ENCODE data around the gene TLE6. TPM values are rescaled to one million over a fixed set of nuclear protein-coding genes. Genes with fewer than 3 reads are reported as not detected.
"Not testable (repeated sequence)": the region's sequence is repeated elsewhere in the genome, so short reads cannot be mapped to it uniquely, and the experiment has no call there.

The TLE6 gene
- polyA plus RNA-seq, 1 donor from 2014 or later, result 5.7 TPM

DNA sequence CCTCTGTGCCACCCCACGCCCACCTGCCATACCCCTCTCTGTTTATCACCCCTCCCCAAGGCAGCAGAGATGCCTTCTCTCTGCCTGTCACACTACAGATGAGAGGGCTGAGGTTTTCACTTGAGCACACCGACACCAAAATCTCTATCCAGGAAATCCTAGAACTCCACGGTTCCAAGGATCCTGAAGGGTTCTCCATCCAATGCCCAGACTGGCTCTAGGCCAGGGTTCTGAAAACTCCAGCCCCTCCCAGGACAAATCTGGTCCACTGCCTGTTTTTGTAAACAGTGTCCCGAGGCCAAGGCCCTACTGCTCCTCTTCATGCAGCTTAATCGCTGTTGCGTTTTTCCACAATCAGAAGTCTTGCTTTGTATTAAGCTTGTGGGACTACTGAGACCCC lies 31.6 kb downstream of the TLE6 start:
- no peaks in the 10 kb centered on the region for H4K20me1 ChIP-seq (ENCODE audit: insufficient read depth)
- no peaks in the 10 kb centered on the region for H3K9me2 ChIP-seq (ENCODE audit: insufficient read depth, low read length)
- TF ChIP-seq MXI1 (conservative IDR thresholded peaks at IDR 0.05; ENCODE audit: poor library complexity, severe bottlenecking), result no peak
- TF ChIP-seq EZH2 (IDR thresholded peaks at IDR 0.05; ENCODE audit: borderline replicate concordance, insufficient read depth, low read length, poor library complexity, severe bottlenecking), result no peak
- no peak for TF ChIP-seq RAD21 (conservative IDR thresholded peaks at IDR 0.05)
- no peak for TF ChIP-seq POLR2AphosphoS5 (IDR thresholded peaks at IDR 0.05)
- TF ChIP-seq SMC3 (conservative IDR thresholded peaks at IDR 0.05; ENCODE audit: poor library complexity), result no peak
- TF ChIP-seq, protein P1, sequence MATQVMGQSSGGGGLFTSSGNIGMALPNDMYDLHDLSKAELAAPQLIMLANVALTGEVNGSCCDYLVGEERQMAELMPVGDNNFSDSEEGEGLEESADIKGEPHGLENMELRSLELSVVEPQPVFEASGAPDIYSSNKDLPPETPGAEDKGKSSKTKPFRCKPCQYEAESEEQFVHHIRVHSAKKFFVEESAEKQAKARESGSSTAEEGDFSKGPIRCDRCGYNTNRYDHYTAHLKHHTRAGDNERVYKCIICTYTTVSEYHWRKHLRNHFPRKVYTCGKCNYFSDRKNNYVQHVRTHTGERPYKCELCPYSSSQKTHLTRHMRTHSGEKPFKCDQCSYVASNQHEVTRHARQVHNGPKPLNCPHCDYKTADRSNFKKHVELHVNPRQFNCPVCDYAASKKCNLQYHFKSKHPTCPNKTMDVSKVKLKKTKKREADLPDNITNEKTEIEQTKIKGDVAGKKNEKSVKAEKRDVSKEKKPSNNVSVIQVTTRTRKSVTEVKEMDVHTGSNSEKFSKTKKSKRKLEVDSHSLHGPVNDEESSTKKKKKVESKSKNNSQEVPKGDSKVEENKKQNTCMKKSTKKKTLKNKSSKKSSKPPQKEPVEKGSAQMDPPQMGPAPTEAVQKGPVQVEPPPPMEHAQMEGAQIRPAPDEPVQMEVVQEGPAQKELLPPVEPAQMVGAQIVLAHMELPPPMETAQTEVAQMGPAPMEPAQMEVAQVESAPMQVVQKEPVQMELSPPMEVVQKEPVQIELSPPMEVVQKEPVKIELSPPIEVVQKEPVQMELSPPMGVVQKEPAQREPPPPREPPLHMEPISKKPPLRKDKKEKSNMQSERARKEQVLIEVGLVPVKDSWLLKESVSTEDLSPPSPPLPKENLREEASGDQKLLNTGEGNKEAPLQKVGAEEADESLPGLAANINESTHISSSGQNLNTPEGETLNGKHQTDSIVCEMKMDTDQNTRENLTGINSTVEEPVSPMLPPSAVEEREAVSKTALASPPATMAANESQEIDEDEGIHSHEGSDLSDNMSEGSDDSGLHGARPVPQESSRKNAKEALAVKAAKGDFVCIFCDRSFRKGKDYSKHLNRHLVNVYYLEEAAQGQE (IDR thresholded peaks at IDR 0.05; ENCODE audit: borderline replicate concordance), result no peak
- no peak for TF ChIP-seq TAF1 (IDR thresholded peaks at IDR 0.05; ENCODE audit: low read depth)
- TF ChIP-seq CTCF (IDR thresholded peaks at IDR 0.05; ENCODE audit: poor library complexity, severe bottlenecking), result no peak
- TF ChIP-seq EP300 (conservative IDR thresholded peaks at IDR 0.05; ENCODE audit: poor library complexity, severe bottlenecking), result no peak
- no peaks in the 10 kb centered on the region for H3F3A ChIP-seq (ENCODE audit: insufficient read depth, low read length, poor library complexity, severe bottlenecking)
- H3K9ac ChIP-seq (ENCODE audit: low read length), result no peak overlapping the region
- no peak overlapping the region for H3K4me2 ChIP-seq (ENCODE audit: low read length)
- H3K79me2 ChIP-seq (replicated peaks; ENCODE audit: insufficient read depth, low read length), result no peaks in the 10 kb centered on the region
- H3K36me3 ChIP-seq (ENCODE audit: insufficient read depth, low read length), result no peaks in the 10 kb centered on the region
- no peak overlapping the region for H3K4me3 ChIP-seq (ENCODE audit: low read length)
- H3K27me3 ChIP-seq (ENCODE audit: insufficient read depth, low read depth, low read length), result peaks cover 7% of the 10 kb centered on the region
- H3K27ac ChIP-seq (ENCODE audit: low read length), result no peak overlapping the region
- no peak overlapping the region for H2AFZ ChIP-seq (ENCODE audit: low read depth, low read length)
- H3K9me3 ChIP-seq (ENCODE audit: low read length), result no peaks in the 10 kb centered on the region

- Histone ChIP-seq H3K36me3 (ENCODE audit: insufficient read depth, low read length) (no peaks in the 10 kb centered on the region), H3K9me3 (ENCODE audit: low read length) (no peaks in the 10 kb centered on the region), H3F3A (ENCODE audit: insufficient read depth, low read length, poor library complexity, severe bottlenecking) (no peaks in the 10 kb centered on the region), H3K4me3 (ENCODE audit: low read length) (no peak overlapping the region), H2AFZ (ENCODE audit: low read depth, low read length) (no peak overlapping the region), H3K9me2 (ENCODE audit: insufficient read depth, low read length) (no peaks in the 10 kb centered on the region), H3K27ac (ENCODE audit: low read length) (no peak overlapping the region), H3K79me2 (replicated peaks; ENCODE audit: insufficient read depth, low read length) (no peaks in the 10 kb centered on the region), H3K4me2 (ENCODE audit: low read length) (no peak overlapping the region), H3K9ac (ENCODE audit: low read length) (no peak overlapping the region), H3K27me3 (ENCODE audit: insufficient read depth, low read depth, low read length) (peaks cover 3% of the 10 kb centered on the region), H4K20me1 (ENCODE audit: insufficient read depth) (no peaks in the 10 kb centered on the region)
- TF ChIP-seq POLR2AphosphoS5 (IDR thresholded peaks at IDR 0.05) (no peak), EZH2 (IDR thresholded peaks at IDR 0.05; ENCODE audit: borderline replicate concordance, insufficient read depth, low read length, poor library complexity, severe bottlenecking) (no peak), RAD21 (conservative IDR thresholded peaks at IDR 0.05) (no peak), MXI1 (conservative IDR thresholded peaks at IDR 0.05; ENCODE audit: poor library complexity, severe bottlenecking) (no peak), CTCF (IDR thresholded peaks at IDR 0.05; ENCODE audit: poor library complexity, severe bottlenecking) (no peak), TAF1 (IDR thresholded peaks at IDR 0.05; ENCODE audit: low read depth) (no peak), EP300 (conservative IDR thresholded peaks at IDR 0.05; ENCODE audit: poor library complexity, severe bottlenecking) (no peak), SMC3 (conservative IDR thresholded peaks at IDR 0.05; ENCODE audit: poor library complexity) (no peak)
- TF ChIP-seq, protein P1 (IDR thresholded peaks at IDR 0.05; ENCODE audit: borderline replicate concordance), result no peak
These were observed 33.5 kb downstream of the TLE6 start for GRCh38 chr19:3010871-3011270.

DNA sequence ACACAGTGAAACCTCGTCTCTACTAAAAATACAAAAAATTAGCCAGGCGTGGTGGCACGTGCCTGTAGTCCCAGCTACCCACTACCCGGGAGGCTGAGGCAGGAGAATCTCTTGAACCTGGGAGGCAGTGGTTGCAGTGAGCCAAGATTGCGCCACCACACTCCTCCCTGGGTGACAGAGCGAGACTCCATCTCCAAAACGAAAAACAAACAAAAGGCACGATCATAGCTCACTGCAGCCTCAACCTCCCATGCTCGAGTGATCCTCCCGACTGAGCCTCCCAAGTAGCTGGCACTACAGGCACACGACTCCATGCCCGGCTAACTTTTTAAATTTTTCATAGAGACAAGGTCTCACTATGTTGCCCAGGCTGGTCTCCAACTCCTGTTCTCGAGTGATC lies 34.7 kb downstream of the TLE6 start:
- not testable (repeated sequence) for H3K4me2 ChIP-seq (ENCODE audit: low read length); H3K36me3 ChIP-seq (ENCODE audit: insufficient read depth, low read length); H3K9me2 ChIP-seq (ENCODE audit: insufficient read depth, low read length); H3K4me3 ChIP-seq (ENCODE audit: low read length); H3K9ac ChIP-seq (ENCODE audit: low read length); H3K79me2 ChIP-seq (replicated peaks; ENCODE audit: insufficient read depth, low read length); H4K20me1 ChIP-seq (ENCODE audit: insufficient read depth); H3K9me3 ChIP-seq (ENCODE audit: low read length); H3F3A ChIP-seq (ENCODE audit: insufficient read depth, low read length, poor library complexity, severe bottlenecking); H2AFZ ChIP-seq (ENCODE audit: low read depth, low read length); H3K27me3 ChIP-seq (ENCODE audit: insufficient read depth, low read depth, low read length); H3K27ac ChIP-seq (ENCODE audit: low read length)
